OCI-M2 (cell line): Measurements from ENCODE around the gene GABRB1.

ENCODE experiments used
- DNase-seq: peaks from one replicate; lab custom pipeline; 2025; ENCODE audit not compliant: unreplicated experiment; lab: John Stamatoyannopoulos, UW

The GABRB1 gene

DNA sequence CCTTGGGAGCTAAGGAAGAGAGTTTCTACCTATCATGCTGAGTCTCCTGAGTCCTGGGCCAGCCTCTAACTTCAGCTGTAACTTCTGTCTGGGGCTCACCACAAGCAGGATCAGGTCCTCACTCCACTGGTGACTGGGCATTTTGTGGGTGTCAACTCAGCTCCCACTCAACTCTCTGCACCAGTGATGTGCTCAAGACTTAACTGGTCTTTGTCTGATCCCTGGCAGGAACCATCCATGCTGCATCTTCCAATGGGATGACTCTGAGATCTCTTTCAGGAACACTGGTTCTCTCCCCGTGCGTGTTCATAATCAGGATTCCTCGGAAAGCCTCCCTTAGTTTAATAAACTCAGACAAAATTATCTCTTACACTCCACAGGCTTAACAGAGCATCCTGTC is 349.8 kb downstream of the GABRB1 start:
- DNase-seq: no peak

- no peak for DNase-seq
These were observed 351.5 kb downstream of the GABRB1 start for GRCh38 chr4:47382846-47383360.

- no peak for DNase-seq
These were observed 352.6 kb downstream of the GABRB1 start for GRCh38 chr4:47383829-47384427.

DNA sequence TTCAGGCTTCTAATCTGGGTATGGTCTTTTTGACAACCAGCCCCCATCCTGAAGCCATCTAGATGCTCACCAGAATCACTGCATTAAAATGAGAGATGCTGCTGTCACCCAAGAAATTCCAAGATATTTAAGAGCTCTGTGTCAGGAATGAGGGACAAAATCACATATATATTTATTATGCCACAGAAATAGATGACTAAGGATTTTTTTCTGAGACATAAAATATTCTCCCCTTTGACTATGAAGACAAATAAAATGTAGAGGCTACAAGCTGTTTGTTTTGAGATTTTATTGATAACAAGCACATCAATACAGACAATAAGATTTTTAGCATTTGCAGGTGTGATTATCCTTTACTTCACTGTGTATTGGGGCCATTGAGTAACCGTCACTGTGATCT is 354.8 kb downstream of the GABRB1 start:
- no peak for DNase-seq

DNA sequence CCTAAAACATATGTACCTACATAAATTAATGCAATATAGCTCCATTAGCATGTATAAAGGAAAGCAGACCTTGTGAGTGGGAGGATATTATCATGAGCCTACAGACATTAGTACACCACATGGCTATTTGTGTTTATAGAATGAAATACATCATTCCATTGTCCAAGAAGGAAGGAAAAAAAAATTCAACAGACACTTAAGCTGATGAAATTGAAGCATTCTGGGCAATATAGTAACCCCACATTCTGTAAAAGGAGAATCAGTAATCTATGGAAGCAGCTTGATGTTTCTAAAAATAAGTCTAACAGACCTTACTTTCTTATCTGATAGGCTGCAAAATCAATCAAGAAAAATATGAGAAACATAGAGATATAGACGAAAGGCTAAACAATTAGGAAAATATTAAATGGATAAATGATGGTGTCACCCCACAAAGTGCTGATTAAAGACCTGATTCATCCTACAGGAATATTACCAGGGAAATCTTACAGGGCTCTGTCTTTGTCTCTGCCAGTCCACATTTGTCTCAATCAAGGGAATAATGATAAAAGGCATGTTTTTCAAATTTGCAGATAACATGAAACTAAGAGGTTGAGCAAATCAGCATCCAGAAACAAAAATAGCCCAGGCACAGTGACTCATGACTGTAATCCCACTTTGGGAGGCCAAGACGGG is 355.3 kb downstream of the GABRB1 start:
- no peak for DNase-seq

DNA sequence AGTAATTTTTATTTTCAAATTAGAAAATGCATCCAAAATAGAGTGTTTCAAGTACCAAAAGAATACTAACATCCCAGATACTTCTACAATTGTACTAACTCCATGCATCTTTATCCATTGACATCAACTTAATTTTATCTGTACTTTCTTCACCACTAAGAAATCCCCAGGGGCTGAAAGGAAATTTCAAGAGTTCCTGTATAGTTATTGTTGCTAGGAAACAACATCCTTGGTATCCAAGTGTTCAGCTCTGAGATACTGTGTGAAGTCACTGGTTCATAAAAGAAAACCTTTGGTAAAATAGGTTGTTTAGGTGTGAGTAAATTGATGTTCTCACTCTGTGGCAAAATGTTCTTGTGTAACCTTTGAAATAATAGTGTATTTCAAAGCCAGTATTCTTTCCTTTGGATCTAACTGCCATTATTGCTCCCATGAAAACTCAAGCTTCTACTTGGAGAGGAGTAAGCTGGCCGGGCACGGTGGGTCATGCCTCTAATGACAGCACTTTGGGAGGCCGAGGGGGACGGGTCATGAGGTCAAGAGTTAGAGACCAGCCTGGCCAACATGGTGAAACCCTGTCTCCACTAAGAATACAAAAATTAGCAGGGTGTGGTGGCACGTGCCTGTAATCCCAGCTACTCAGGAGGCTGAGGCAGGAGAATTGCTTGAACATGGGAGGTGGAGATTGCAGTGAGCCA is 359.2 kb downstream of the GABRB1 start:
- DNase-seq: no peak

GRCh38 chr4:47391256-47391655 is 359.9 kb downstream of the GABRB1 start:
- no peak for DNase-seq

GRCh38 chr4:47406408-47406807 is 375.0 kb downstream of the GABRB1 start:
- no peak for DNase-seq

DNA sequence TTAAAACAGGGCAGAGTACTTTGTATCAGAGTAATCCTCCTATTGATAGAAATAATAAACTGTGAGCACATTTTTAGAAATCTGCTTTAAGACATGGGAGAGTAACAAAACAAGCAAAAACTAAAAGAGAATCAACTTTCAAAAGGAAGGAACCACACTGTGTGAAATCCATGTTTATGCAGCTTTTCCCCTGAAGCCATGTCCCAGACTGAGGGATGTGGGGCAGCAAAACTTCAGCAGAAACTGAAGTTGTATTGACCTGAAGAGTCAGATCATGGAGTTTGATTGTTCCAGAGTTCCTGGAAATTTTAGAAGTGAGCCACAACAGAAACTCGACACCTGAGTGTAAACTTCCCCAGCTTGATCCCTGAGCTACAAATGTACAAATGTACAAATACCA is 378.9 kb downstream of the GABRB1 start:
- no peak for DNase-seq

- no peak for DNase-seq
These were observed 382.2 kb downstream of the GABRB1 start for GRCh38 chr4:47413521-47413920.

GRCh38 chr4:47415719-47416118 is 384.4 kb downstream of the GABRB1 start:
- no peak for DNase-seq

DNA sequence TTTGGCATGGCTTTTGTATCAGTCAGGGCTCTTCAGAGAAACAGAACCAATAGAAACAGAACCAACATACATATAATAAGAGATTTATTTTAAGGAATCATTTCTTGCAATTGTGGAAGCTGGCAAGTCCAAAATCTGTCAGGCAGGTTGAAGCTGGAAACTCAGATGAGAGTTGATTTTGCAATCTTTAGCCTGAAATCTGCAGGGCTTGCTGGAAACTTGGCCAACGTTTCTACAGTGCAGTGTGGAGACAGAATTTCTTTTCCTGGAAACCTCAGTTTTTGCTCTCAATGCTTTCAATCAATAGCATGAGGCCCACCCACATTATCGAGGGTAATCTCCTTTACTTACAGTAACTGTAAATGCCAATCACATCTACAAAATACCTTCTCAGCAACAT is 386.8 kb downstream of the GABRB1 start:
- no peak for DNase-seq

- no peak for DNase-seq
These were observed 387.9 kb downstream of the GABRB1 start for GRCh38 chr4:47419296-47419695.

DNA sequence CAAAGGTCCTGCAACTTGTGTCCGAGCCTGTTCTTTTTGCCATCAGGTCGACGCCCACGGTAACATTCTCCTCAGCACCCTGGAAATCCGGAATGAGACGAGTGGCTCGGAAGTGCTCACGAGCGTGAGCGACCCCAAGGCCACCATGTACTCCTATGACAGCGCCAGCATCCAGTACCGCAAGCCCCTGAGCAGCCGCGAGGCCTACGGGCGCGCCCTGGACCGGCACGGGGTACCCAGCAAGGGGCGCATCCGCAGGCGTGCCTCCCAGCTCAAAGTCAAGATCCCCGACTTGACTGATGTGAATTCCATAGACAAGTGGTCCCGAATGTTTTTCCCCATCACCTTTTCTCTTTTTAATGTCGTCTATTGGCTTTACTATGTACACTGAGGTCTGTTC is 394.3 kb downstream of the GABRB1 start:
- DNase-seq: no peak

DNA sequence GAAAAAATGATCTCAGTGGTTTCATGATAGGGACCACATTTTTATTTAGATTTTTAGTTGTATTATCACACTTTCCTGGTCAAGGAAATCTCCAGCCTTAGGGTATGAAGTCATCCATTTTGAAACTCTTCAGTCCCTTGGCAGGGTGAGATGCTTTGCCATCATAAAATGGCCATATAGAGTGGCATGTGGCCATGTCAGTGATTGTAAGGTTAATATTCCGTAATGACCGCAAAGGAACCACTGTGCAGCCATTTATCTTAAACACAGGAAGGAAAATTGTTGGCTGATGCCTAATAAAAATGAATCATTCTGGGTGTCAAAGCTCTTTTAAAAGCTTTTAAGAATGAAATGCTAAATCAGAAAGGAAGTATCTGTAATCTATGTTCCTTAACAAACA is 396.6 kb downstream of the GABRB1 start:
- DNase-seq: no peak

DNA sequence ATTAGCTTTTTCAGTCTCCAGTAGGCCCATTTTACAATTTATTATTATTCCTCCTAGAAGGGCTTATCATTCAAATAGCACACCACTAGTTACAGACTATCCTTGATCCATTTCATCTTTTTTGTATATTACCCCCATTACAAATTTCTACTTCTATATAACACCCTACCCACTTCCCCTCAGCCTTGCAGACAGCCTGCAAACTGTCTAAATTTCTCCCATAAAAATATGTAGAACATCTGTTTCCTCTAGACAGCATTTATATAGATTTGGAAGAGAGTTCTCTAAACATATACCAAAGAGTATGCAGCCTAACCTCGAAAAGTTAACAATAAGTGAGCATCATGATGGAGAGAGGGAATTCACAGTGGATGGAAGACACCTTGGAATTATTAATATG is 401.4 kb downstream of the GABRB1 start:
- DNase-seq: no peak

GRCh38 chr4:47434931-47435330 is 403.6 kb downstream of the GABRB1 start:
- no peak for DNase-seq

DNA sequence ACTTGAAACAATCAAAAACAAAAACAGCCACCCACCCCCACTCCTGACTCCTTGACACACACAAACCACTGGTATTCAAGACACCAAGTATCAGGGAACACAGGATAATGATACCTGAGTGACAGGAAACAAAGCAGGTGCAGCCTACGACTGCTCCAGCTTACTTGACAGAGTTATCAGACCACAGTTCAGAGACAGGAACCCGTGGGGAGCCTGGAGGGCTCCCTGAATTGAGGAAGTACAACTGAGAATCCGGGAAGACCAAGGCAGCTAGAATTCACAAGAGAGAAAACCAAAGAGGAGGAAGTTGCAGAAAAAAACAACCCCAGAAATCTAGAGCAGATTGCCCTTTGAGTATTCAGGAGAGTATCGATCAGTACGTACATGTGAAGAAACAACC is 411.6 kb downstream of the GABRB1 start:
- DNase-seq: no peak

GRCh38 chr4:47444031-47444430 is 412.7 kb downstream of the GABRB1 start:
- no peak for DNase-seq

DNA sequence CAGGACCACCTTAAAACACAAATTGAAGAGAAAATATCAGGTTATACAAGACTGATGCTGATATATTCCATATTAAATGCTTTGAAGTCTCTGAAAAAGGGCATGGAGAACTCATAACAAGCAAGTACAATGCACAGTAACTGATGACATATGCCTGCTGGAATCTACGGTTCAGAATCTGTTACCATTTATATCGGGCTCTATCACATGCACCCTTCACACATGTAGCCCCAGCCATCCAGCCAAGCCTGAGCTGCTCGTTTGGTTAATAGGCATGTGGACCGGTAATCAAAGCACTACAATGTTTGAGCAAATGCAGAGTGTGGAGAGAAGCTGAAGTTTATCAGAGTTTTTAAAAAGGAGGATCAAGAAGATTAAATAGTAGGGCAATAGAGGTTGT is 420.3 kb downstream of the GABRB1 start:
- no peak for DNase-seq

GRCh38 chr4:47462799-47463234 is 431.4 kb downstream of the GABRB1 start:
- DNase-seq: no peak
